DND-41 (cell line): Measurements from ENCODE around the gene GPR17.

Experiments used
- ATAC-seq: fragments of 200-7000 bp; cut with Tn5 transposase; 3 replicates; pipeline ENCODE4 v1.9.1; 2021; ENCODE audit warnings: low read depth; ENCODE audit not compliant: insufficient read depth
- DNase-seq: peaks from one replicate; pipeline ENCODE4 v3.0.0-alpha.2; 2020
- H2AFZ ChIP-seq: 2 replicates; pipeline ENCODE4 v1.6.0; 2012; ENCODE audit warnings: low read depth, low read length
- H3K27ac ChIP-seq: 2 replicates; pipeline ENCODE4 v1.5.1; 2012; ENCODE audit warnings: low read length, inconsistent platforms
- H3K27me3 ChIP-seq: fragments of 200-600 bp; sonication (generic); 2 replicates; pipeline ENCODE4 v1.6.0; 2012; ENCODE audit warnings: low read length, mild to moderate bottlenecking, inconsistent platforms; ENCODE audit not compliant: insufficient read depth, poor library complexity
- H3K36me3 ChIP-seq: 2 replicates; pipeline ENCODE4 v1.5.1; 2012; ENCODE audit warnings: low read length, inconsistent platforms; ENCODE audit not compliant: insufficient read depth
- H3K4me1 ChIP-seq: 2 replicates; pipeline ENCODE4 v1.5.1; 2012; ENCODE audit warnings: mild to moderate bottlenecking, low read length; ENCODE audit not compliant: insufficient read depth
- H3K4me2 ChIP-seq: 2 replicates; pipeline ENCODE4 v1.6.0; 2012; ENCODE audit warnings: mild to moderate bottlenecking, moderate library complexity, low read length, inconsistent platforms; ENCODE audit not compliant: insufficient read depth
- H3K4me3 ChIP-seq, 2 experiments: fragments of 200-600 bp in 1 of 2; shearing (Covaris generic) in 1 of 2; 2 replicates each; pipeline ENCODE4 v1.5.1; 2012 to 2016; ENCODE audit warnings: inconsistent platforms in 2 of 2, low read length in 2 of 2, mild to moderate bottlenecking in 2 of 2, low read depth in 1 of 2, moderate library complexity in 1 of 2
- H3K79me2 ChIP-seq: 2 replicates; pipeline ENCODE4 v1.6.0; 2012; ENCODE audit warnings: low read length, inconsistent platforms; ENCODE audit not compliant: insufficient read depth
- H3K9ac ChIP-seq: 2 replicates; pipeline ENCODE4 v1.6.0; 2012; ENCODE audit warnings: low read depth, mild to moderate bottlenecking, inconsistent platforms, low read length, moderate library complexity
- H3K9me3 ChIP-seq: 2 replicates; pipeline ENCODE4 v1.5.1; 2012; ENCODE audit warnings: low read length, moderate library complexity, mild to moderate bottlenecking, inconsistent platforms; ENCODE audit not compliant: insufficient read depth, severe bottlenecking
- H4K20me1 ChIP-seq: 2 replicates; pipeline ENCODE4 v1.6.0; 2012; ENCODE audit warnings: low read length; ENCODE audit not compliant: insufficient read depth
- CTCF ChIP-seq: IDR thresholded peaks from 2 replicates; pipeline ENCODE4 v1.5.1; 2012; ENCODE audit warnings: borderline replicate concordance, low read length, moderate library complexity, mild to moderate bottlenecking; ENCODE audit not compliant: poor library complexity, severe bottlenecking; ENCODE audit errors: extremely low read depth
- EZH2 ChIP-seq: IDR thresholded peaks from 3 replicates; pipeline ENCODE4 v1.6.1; 2012; ENCODE audit warnings: borderline replicate concordance, low read depth, mild to moderate bottlenecking, moderate library complexity, low read length, inconsistent platforms; ENCODE audit not compliant: severe bottlenecking

GPR17 gene

GRCh38 chr2:127638361-127639110 lies 7.4 kb upstream of the GPR17 start:
- Histone ChIP-seq H3K4me1 (peaks cover 99% of the 10 kb centered on the region), H3K79me2 (peaks cover 60% of the 10 kb centered on the region), H3K36me3 (peaks cover 72% of the 10 kb centered on the region), H3K27me3 (no peaks in the 10 kb centered on the region), H3K9ac (peak overlapping the region; percentile 86), H3K4me2 (peak overlapping the region; percentile 85), H3K4me3 (peak overlapping the region in 1 of 2 experiments; percentile 61; a peak in 2 of 4 replicates), H2AFZ (no peak overlapping the region), H4K20me1 (no peaks in the 10 kb centered on the region), H3K9me3 (no peaks in the 10 kb centered on the region), H3K27ac (peak overlapping the region; percentile 97)
- peak; percentile 50 for DNase-seq
- ATAC-seq, result no peak
- TF ChIP-seq CTCF (no peak), EZH2 (no peak)

- no peak for TF ChIP-seq CTCF
- no peak for TF ChIP-seq EZH2
- no peaks in the 10 kb centered on the region for H3K27me3 ChIP-seq
- H3K4me2 ChIP-seq, result peak overlapping the region; percentile 85
- peak overlapping the region; percentile 97 for H3K27ac ChIP-seq
- H4K20me1 ChIP-seq, result no peaks in the 10 kb centered on the region
- peaks cover 99% of the 10 kb centered on the region for H3K4me1 ChIP-seq
- H3K9ac ChIP-seq, result peak overlapping the region; percentile 86
- H3K9me3 ChIP-seq, result no peaks in the 10 kb centered on the region
- no peak overlapping the region for H2AFZ ChIP-seq
- H3K36me3 ChIP-seq, result peaks cover 68% of the 10 kb centered on the region
- ATAC-seq, result no peak
- peak; percentile 47 for DNase-seq
- H3K79me2 ChIP-seq, result peaks cover 60% of the 10 kb centered on the region
- peak overlapping the region in 1 of 2 experiments; percentile 61; a peak in 2 of 4 replicates for H3K4me3 ChIP-seq
Measured at GRCh38 chr2:127639111-127639474, 6.9 kb upstream of the GPR17 start.

GRCh38 chr2:127640082-127641072 lies 5.6 kb upstream of the GPR17 start:
- Histone ChIP-seq H3K79me2 (peaks cover 60% of the 10 kb centered on the region), H4K20me1 (no peaks in the 10 kb centered on the region), H2AFZ (0 out of 2 replicates have a peak overlapping the region, but pooled peaks have one; percentile 11), H3K4me3 (peak overlapping the region; percentile 3 to 61; a peak in 3 of 4 replicates), H3K9ac (peak overlapping the region; percentile 86), H3K27me3 (no peaks in the 10 kb centered on the region), H3K4me2 (peak overlapping the region; percentile 85), H3K36me3 (peaks cover 55% of the 10 kb centered on the region), H3K4me1 (peaks cover 89% of the 10 kb centered on the region), H3K9me3 (no peaks in the 10 kb centered on the region), H3K27ac (peak overlapping the region; percentile 97)
- ATAC-seq, result peak; percentile 63
- peak; percentile 94 for DNase-seq
- TF ChIP-seq EZH2 (no peak), CTCF (peak; percentile 87)
